Measurements from ENCODE around the gene TSHZ1.
"Not testable (repeated sequence)": the region's sequence is repeated elsewhere in the genome, so short reads cannot be mapped to it uniquely, and the experiment has no call there.

Gene TSHZ1

DNA sequence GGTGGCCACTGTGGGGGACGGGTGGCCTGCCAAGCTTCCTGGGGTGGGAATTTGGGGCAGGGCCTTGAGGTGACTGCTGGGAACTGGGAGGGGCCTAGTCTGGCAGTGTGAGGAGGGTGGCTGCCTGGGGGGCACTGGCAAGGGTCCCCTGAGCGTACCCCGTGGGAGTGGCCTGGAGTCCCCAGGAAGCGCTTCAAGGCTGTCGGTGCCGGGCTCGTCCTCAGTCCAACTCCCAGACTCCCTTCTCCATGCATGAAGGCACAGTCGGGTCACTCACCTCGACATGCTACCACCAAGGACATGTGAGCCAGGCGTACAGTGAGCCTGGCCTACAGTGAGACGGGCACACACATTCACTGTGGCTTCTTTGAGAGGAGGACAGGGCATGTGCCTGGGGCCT lies 111.6 kb downstream of the TSHZ1 start:
- DNase-seq (ENCODE audit: low read depth) = no peak
- H3K4me3 ChIP-seq (ENCODE audit: control insufficient read depth, low read depth, low read length) = no peak overlapping the region
- TF ChIP-seq CTCF (conservative IDR thresholded peaks at IDR 0.05; ENCODE audit: control insufficient read depth, insufficient read depth, low read depth, low read length) = no peak

- no peak for TF ChIP-seq CTCF (conservative IDR thresholded peaks at IDR 0.05; ENCODE audit: control insufficient read depth, insufficient read depth, low read depth, low read length)
- DNase-seq (ENCODE audit: low read depth) = no peak
- H3K4me3 ChIP-seq (ENCODE audit: control insufficient read depth, low read depth, low read length) = no peak overlapping the region
Measured at GRCh38 chr18:75323821-75324585, 113.4 kb downstream of the TSHZ1 start.

DNA sequence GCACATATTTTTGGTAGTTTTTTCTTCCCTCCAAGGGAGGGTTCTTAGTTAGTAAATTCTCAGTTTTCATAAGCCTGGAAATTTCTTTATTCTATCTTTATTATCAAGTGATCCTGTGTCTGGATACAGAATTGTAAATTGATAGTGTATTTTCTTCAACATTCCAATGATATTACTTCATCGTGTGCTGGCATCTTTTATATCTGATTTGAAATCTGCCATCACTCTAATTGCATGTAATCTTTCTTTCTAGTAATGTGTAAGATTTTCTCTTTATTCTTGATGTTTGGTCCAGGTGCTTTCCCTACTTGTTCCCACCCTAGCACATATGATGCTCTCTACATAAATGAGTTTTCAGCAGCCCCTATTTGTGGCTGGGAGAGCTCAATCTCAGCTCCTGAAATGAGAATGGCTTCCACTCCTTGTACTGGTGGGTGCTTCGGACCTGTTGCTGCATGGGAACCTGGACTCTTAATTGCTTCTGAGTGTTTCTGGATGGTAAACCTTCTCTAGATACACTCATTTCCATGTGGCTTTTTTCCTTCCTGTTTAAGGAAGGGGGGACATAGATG lies 114.2 kb downstream of the TSHZ1 start:
- no peak for DNase-seq (ENCODE audit: low read depth)
- H3K4me3 ChIP-seq (ENCODE audit: control insufficient read depth, low read depth, low read length) = no peak overlapping the region
- no peak for TF ChIP-seq CTCF (conservative IDR thresholded peaks at IDR 0.05; ENCODE audit: control insufficient read depth, insufficient read depth, low read depth, low read length)

DNA sequence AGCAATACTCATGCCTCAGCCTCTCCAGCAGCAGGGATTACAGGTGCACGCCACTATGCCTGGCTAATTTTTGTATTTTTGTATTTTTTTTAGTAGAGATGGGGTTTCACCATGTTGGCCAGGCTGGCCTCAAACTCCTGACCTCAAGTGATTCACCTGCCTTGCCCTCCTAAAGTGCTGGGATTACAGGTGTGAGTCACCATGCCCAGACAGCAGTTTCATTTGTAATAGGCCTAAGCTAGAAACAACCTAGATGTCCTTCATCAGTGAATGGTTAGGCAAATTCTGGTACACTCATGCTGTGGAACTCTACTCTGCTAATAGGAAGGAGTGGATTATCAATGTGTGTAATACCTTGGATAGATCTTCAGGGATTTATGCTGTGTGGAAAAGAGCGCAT lies 119.2 kb downstream of the TSHZ1 start:
- H3K4me3 ChIP-seq (ENCODE audit: control insufficient read depth, low read depth, low read length); DNase-seq (ENCODE audit: low read depth): not testable (repeated sequence)

- DNase-seq (ENCODE audit: low read depth) = no peak
- no peak overlapping the region for H3K4me3 ChIP-seq (ENCODE audit: control insufficient read depth, low read depth, low read length)
- TF ChIP-seq CTCF (conservative IDR thresholded peaks at IDR 0.05; ENCODE audit: control insufficient read depth, insufficient read depth, low read depth, low read length) = no peak
Measured at GRCh38 chr18:75330308-75330707, 119.7 kb downstream of the TSHZ1 start.

DNA sequence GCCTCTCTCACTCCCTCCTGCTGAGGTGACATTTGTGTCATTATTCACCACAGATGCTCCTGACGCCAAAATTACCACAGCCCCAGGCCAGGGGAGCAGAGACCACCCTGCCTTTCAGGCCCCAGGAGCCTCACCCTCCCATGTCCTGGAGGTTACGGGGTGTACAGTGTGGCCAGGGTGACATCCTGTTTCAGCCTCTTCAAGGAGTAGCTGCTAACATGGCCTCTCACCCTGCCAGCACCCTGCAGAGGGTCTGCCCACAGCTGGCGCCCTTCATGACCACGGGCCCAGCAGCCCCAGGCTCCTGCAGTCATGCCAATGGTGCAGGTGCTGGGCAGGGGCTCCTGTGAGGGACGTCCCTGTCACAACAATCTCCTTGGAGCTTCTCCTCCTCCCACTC lies 124.3 kb downstream of the TSHZ1 start:
- TF ChIP-seq CTCF (conservative IDR thresholded peaks at IDR 0.05; ENCODE audit: control insufficient read depth, insufficient read depth, low read depth, low read length) = no peak
- no peak overlapping the region for H3K4me3 ChIP-seq (ENCODE audit: control insufficient read depth, low read depth, low read length)
- DNase-seq (ENCODE audit: low read depth) = no peak

DNA sequence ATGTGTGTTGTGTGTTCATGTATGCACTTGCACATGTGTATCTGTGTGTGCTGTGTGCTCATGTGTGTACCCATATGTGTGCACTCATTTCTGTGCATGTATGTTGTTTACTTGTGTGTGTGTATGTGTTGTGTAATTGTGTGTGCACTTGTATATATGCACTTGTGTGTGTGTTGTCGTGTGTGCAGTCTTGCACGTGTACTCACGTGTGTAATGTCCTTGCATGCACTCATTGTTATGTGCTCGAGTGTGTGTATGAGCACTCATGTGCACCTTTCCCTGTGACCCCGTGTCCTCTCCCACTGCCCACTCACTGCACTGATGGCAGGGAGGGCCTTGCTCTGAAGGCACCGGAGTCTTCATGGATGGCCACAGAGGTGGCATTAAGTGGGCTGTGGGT lies 124.9 kb downstream of the TSHZ1 start:
- no peak for TF ChIP-seq CTCF (conservative IDR thresholded peaks at IDR 0.05; ENCODE audit: control insufficient read depth, insufficient read depth, low read depth, low read length)
- DNase-seq (ENCODE audit: low read depth) = no peak
- H3K4me3 ChIP-seq (ENCODE audit: control insufficient read depth, low read depth, low read length) = no peak overlapping the region

Data from fibroblast of mammary gland (primary cell).